GM19463 (cell line): ENCODE data around the gene GALNTL6.
A peak's percentile ranks its signal among the peaks of the same experiment; 100 is the strongest.

ENCODE experiments used
- ATAC-seq: cut with Tn5 transposase; IDR thresholded peaks from one replicate; pipeline ENCODE4 v1.9.1; 2021; ENCODE audit warnings: mild to moderate bottlenecking, moderate library complexity; ENCODE audit not compliant: unreplicated experiment

GALNTL6 gene

DNA sequence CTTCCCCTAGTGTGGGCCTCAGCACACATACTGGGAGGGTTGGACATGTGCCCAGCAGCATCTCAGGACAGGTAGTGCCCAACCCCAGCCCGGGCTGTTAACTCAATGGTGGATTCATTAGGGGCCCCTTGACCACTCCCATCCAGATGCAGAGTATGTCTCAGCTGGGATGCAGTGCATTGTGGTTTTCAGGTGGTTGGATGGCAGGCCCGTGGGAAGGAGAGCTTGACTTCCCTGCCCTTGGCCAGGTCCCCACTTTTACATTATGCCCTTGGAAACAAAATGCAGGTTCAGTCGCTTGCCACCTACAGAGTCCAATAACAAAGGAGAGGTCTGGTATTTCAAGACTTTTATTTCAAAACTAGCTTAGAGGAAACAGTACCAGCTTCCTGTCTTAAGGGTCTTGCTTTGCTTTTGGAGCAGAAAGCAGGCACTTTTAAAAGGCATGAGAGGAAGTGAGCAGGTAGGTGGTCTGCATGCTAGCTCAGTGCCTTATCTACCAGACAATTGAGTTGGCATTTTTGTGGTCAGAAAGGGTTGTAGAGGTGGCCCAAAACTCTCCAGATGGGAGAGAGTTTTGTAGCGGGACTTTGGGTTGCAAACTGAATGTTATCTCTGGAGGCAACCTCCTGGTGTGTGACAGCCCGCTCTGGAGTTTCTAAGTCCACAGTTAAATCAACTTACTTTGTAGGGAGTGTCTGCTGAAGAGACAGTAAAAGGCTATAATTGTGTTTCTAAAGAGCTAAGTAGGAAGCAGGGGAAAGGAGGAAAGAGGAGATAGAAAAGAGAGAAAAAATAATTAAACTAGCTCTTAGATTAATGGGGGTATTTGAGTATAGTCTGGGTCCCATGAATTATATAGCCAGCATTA, 171.0 kb downstream of the GALNTL6 start:
- no peak for ATAC-seq

DNA sequence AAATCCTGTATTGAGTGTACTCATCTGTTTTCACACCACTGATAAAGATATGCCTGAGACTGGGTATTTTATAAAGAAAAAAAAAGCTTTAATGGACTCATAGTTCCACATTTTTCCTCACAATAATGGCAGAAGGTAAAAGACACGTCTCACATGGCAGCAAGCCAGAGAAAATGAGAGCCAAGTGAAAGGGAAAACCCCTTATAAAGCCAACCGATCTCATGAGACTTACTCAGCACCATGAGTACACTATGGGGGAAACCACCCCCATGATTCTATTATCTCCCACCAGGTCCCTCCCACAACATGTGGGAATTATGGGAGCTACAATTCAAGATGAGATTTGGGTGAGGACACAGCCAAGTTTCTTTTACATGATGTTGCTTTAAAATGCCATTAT, 171.9 kb downstream of the GALNTL6 start:
- no peak for ATAC-seq

DNA sequence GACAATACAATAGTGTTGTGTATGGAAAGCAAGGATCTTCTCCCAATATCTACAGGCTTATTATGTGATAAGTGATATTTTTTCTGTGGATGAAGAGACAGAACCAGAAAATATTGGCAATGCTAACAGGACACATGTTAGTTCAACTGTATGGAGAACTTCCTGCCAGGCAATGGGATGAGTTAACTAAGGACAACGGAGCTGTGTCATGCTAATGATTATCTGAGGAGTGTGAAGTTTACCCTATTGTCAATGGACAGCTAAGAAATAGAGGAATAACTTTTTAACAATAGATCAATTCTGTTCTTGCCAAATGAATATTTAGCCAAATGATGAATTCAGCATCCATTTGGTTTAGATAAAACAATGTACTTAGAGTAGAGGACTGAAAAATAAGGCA, 180.0 kb downstream of the GALNTL6 start:
- no peak for ATAC-seq

DNA sequence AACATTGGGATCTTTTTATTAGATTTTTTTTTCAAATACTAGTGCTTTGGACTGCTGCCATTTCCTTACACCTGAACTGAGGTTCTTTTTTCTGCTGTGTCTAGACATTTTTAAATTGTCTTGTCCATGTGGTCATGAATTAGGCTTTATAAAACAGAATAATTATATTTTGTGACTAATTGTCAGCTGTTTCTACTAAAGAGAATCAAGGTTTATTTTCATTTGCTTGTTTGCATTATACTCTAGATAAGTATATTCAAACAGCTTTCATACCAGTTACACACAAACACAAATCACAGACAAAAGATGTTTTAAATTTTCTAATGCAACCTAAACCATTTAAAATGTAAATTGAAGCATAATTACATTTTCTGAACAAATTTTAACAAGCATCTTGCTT, 194.7 kb downstream of the GALNTL6 start:
- no peak for ATAC-seq

DNA sequence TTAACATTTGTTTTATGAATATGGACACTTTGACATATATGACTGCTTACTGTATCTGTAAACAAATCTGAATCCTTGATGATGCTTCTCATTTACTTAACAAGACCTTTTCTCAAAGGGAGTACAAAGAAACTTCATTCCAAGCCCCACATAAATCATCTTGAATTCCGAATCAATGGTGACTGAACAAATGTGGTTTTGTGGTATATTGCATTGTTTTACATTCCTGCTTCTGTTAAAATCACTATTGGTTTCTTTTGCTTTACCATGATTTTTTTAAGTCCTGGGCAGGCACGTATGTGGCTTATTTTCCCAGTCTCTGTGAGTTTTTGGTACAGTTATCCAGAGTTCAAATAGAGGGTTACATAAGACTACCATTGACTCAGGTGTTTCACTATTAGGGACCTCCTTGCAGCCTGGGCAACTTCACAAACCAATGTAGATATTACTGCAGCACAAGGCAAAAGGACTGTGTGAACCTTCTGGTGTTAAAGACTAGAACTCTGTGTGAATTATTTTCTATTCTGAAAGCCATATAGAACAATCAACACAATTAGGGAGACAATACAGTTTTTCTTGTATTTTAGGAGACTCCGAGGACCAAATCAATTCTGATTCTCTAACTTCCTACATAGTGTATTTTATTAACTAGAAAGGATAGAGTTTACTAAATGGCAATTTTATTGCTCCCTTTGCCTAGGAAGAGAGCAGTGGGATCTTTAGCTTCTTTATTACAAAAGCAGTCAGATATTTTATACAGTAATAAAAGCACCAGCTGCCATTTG, 196.4 kb downstream of the GALNTL6 start:
- no peak for ATAC-seq

DNA sequence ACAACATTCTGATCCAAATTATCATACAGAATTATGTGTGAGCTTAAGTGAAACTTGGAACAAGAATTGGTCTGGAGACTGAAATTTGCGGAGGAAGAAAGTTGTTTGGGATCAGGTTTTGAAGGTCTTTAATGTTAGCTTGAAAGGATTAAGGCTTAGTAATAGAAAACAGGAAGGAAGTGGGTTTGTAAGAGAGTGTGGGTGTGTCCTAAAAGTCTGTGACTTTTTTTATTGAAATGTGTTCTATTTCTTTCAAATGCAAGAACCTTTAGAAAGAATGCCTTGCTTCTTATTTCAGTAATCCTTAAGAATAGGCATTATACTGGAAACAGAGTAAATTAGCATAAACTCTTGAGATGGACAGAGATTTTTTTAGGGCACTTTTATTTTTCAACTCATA, 198.0 kb downstream of the GALNTL6 start:
- no peak for ATAC-seq

DNA sequence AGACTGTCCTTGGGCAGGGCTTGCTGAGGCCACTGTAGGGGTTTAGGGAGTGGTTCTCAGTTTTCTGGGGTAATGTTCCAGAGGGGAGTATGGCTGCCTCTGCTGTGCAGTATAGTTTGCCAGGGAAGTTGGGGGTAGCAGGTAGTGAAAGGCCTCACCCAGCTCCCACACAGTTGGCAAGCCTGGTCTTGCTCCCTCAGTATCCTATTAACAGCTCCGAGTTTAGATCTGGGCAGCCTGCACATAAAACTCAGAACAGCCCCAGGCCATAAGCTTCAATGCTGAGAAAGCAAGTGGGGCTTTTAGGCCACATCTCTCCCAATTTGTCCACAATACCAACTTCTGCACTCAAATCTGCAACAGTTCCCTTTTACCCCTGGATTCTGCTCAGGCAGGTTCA, 205.2 kb downstream of the GALNTL6 start:
- ATAC-seq: no peak

DNA sequence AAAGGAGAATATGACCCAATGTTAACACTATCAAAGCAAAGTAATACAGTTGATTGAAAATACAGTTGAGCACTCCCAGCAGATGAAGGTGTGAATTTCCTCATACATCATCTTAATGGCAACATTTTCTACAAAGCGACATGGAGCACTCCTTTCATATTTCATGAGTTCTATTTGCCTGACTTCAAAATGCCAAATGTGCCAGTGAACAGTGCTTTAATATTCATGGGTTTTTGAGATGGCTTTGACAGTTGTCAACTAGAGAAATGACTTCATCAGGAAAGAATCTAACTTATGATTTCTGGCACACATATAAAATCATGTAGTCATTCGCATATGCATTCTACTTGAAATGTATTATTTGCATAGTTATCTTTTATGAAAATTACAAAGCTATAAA, 222.4 kb downstream of the GALNTL6 start:
- ATAC-seq: no peak

DNA sequence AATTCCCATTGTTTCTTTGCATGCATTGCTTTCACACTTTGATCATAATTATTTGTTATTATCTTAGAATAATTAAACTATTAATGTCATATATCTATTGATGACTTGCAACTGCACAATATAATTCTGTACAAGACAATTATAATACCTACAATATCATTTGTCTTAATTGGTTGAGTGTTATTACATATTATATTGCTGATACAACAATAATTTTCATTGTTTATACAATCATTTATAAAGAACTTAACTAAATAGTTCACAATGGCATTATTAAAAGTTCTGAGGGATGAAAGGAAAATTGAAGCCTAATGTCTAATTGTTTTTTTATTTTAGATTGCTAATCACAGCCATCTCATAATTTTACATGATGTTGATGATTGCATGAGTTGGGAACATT, 227.6 kb downstream of the GALNTL6 start:
- no peak for ATAC-seq

DNA sequence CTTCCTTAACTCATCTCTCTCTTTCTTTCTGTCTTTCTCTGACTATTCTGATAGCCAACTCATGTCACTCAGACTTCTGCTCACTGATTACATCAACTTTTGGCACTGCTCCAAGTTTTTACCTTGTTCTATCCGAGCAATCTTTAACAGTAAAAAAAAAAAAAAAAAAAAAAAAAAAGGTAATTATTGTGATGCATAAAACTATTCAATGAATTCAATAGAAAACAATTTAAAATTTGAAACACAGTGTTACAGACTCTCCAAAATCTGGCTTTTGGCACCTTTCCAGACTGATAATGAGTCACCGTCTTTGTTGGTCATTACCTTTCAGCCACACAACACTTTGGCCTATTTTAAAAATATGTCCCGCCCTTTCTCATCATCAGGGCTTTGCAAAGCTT, 229.5 kb downstream of the GALNTL6 start:
- ATAC-seq: peak; percentile 44

DNA sequence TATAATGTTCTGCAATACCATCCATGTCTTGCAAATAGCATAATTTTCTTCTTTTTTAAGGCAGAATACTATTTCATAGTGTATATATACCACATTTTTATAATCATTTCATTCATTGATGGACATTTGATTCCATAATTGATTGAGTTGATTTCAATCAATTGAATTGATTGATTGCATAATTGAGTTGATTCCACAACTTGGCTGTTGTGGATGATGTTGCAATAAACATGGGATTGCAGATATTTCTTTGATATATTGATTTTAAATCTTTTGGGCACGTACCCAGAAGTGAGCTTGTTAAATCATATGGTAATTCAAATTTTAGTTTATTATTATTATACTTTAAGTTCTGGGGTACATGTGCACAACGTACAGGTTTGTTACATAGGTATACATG, 232.8 kb downstream of the GALNTL6 start:
- ATAC-seq: no peak

DNA sequence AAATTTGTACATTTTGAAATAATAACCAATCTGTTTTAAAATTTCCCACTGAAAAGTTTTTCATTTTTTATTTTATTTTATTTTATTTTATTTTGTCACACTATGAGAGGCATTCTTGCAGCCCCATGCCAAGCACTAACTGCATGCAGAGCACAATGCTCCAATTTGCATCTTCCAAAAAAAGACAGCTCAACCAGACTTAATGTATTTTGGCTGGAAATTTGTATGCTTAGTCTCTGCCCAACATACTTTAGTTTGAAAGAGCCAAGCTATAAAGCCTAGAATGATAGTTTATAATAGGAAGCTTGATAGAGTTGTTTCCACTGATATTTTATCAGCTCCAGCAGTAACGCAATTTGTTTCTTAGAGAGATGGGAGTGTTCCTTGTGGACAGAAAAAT, 235.5 kb downstream of the GALNTL6 start:
- ATAC-seq: no peak

DNA sequence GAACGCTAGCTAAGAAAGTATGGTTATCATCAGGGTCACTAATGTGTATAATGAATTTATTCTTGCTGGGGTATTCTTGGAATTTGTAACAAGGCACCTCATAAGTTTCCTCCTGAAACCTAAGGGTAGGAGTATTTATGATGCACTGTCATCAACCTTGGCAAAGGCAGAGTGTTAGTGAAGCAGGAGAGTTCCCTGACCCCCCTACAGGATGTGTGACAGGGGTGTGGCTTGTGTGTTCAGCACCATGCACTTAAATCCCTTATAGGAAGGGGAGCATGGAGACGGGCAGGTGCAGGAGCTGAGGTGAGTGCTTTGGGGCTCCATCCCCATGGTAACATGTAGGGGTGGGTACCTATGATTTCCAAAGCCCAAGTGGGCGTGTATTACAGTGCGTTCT, 237.7 kb downstream of the GALNTL6 start:
- ATAC-seq: no peak

DNA sequence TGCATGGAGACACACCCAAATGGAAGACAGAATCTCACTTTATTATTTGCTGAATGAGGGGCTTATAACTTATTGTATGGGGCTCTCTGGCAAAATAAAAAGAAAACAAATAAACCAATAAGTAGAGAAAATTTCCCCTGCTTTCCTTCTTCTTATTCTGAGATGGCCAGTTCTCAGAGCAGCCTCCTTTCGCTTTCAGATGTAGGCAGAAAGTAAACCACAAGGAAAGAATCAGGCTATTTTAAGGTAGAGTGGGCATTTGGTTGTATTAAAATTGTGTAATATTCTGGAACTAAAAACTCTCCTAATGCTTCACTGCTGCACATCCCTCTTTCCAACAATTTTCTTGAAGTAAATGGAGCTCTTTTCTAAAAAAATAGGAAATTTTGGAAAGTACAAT, 241.8 kb downstream of the GALNTL6 start:
- peak; percentile 85 for ATAC-seq

DNA sequence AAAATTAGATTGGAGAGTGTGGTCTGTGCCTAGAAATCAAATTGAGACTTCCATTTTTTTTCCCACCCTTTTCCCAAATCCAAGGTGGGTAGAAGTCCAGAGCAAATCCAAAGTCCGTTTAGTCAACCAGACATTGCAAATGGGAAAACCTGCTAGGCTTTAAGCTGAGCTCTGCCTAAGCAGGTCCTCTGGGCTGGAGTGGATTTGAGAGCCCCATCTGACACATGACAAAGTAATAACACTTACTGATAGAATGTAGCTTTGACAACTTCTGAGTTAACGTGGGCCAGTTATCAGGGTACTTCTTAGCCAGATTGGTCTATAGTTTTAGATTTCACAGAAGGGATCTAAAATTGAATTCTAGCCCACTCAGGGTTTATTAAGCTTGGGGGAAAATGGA, 242.3 kb downstream of the GALNTL6 start:
- no peak for ATAC-seq

DNA sequence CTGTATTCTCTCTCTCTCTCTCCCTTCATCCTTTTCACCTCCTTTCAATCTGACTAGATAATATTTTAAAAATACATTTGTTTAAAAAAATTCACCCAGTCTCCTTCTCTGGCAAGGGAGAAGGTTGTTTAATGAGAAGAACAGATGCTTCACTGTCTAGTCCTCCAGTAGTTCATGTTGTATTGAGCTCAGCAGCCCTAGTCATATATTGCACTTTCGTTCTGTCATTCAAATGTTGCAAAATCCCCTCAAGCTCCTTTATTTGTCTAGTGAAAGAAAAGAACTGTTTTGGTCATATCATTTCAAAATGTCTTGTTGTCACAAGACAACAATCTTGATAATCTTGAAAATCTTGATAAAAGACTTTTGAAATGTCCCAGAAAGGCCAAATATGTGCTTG, 248.0 kb downstream of the GALNTL6 start:
- peak; percentile 90 for ATAC-seq

DNA sequence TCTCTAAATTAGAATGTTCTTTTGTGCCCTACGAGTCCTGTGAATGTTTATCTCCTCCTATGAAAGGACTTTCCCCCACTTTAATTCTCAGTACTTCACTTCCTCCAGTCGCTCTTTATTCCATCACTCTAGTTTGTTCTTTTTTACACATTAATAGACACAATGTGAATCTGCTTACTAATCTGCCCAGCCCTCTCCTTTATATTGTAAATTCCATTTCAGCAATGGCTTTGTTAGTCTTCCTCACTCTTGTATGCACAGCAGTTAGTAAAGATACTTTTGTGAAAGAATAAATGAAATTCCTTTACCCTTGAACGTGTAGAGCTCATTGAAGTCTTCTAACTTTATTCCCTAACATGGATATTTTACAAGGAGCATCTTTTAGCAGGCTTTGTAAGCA, 255.3 kb downstream of the GALNTL6 start:
- ATAC-seq: no peak

DNA sequence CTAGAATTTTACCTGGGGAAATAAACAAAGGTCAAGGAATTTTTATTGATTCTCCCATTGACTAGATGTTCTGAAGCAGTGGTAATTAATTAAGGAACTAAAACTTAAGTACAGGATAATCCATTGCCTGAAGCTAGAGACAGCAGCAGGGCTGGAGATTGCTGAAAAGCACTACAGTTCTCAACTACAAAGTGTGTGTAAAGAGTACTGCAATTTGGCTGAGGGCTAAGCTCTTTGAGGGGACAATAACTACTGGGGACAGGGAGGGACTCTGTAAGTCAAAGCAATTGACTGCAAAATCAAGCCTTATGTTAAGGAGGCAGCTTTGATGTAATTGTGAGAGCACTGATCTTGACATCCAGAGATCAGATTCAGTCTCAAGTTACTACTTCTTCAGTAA, 260.4 kb downstream of the GALNTL6 start:
- no peak for ATAC-seq

DNA sequence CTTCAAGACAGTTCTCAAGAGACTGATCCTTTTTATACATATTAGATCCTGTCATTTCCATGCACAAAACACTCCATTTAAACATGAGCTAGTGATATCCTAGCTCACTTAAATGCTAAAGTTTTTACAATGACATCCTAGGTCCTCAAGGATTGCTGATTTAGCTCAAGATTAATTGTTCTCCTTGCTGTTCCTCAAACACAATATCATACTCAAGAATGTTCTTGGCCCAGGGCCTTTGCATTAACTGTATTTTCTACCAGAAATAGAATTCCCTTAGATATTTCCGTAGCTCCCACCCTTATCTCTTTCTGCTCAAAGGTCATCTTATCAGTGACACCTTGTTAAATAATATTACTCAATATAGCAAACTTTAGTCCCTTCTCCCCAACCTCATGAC, 270.1 kb downstream of the GALNTL6 start:
- no peak for ATAC-seq

DNA sequence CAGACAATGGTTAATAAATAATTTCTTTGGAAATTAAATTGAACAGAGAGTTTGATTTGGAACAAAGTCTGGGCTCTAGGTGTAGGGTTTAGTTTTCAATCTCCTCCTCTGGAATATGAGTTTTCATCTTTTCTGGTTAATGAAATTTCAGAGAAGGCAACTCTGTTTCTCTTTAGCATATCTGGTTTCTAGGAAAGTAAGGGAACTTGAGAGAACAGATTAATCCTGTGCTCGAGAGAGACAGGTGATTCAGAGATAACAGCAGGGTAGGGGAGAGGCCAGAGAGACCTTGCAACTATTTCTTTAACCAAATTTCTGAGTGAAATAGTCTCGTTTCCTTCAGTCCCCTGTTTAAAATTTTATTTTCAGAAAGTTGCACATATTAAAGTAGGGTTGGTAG, 275.4 kb downstream of the GALNTL6 start:
- ATAC-seq: no peak

DNA sequence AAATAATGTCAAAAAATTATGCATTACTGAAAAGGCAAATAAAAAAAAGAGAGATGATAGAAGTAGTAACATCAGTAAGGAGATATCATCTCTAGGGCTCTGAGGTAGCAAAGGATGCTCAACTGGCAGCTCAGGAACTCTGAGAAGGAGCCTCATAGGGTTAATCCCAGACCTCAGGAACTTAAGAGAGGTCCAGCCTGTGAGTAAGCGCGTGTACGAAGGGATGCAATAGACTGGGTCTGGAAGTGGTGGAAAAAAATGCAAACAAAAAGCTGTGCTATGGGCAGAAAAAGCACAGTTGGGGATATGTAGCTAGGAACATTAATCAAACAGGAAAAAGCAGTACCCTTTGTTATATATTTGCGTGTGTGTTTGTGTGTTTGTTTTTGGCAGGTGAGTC, 282.0 kb downstream of the GALNTL6 start:
- no peak for ATAC-seq

DNA sequence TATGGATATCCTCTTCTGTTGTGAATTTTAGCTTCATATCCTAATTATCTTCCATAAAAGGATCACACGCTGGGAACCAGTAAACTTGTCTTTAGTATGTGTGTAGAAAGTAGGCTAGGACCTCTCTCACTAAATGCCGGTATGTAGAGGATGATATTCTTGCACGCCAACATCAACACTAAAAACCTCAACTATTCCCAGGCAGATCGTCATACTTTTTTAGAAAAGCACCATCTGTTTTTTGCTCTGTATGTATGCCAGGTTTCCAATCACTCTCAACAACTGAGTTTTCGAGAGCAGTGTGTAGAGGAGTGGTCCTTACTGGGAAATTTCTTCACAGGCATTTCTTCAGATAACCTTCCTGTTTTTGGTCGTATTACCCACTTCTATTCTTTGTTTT, 283.6 kb downstream of the GALNTL6 start:
- no peak for ATAC-seq
